HEK293T (cell line): Measurements from ENCODE around the gene THAP11.

ENCODE experiments used
- CTCF ChIA-PET: fragments of 350-600 bp; formaldehyde crosslinking; extraction: SDS; loops from one replicate; lab custom pipeline; 2021; ENCODE audit warnings: antibody characterized with exemption, inconsistent platforms; lab: Yijun Ruan, JAX
- POLR2A ChIA-PET: fragments of 350-600 bp; formaldehyde crosslinking; extraction: SDS; loops from one replicate; lab custom pipeline; 2020; ENCODE audit warnings: antibody characterized with exemption, inconsistent platforms; lab: Yijun Ruan, JAX
- DNase-seq: peaks from one replicate; pipeline ENCODE4 v3.0.0; 2012; ENCODE audit warnings: mixed read lengths; ENCODE audit errors: extremely low spot score
- ARNT ChIP-seq: fragments of 450-650 bp; IDR thresholded peaks from 2 replicates; pipeline ENCODE4 v1.6.1; 2017; ENCODE audit warnings: mild to moderate bottlenecking
- BHLHE40 ChIP-seq: fragments of 450-650 bp; IDR thresholded peaks from 2 replicates; pipeline ENCODE4 v1.6.1; 2016; ENCODE audit warnings: mild to moderate bottlenecking, moderate library complexity, borderline replicate concordance
- CTBP1 ChIP-seq: fragments of 450-650 bp; IDR thresholded peaks from 2 replicates; pipeline ENCODE4 v1.6.1; 2016; ENCODE audit warnings: borderline replicate concordance
- ELF4 ChIP-seq: fragments of 450-650 bp; IDR thresholded peaks from 2 replicates; pipeline ENCODE4 v1.6.1; 2017; ENCODE audit warnings: antibody characterized with exemption
- FOXA1 ChIP-seq: fragments of 450-650 bp; IDR thresholded peaks from 2 replicates; pipeline ENCODE4 v1.6.1; 2016; ENCODE audit warnings: mild to moderate bottlenecking
- FOXK2 ChIP-seq: fragments of 450-650 bp; IDR thresholded peaks from 2 replicates; pipeline ENCODE4 v1.6.1; 2016; ENCODE audit warnings: mild to moderate bottlenecking
- FOXM1 ChIP-seq: fragments of 450-650 bp; IDR thresholded peaks from 2 replicates; pipeline ENCODE4 v1.6.1; 2017; ENCODE audit warnings: mild to moderate bottlenecking, borderline replicate concordance
- HDGF ChIP-seq: fragments of 450-650 bp; IDR thresholded peaks from 2 replicates; pipeline ENCODE4 v1.6.1; 2017; ENCODE audit warnings: antibody characterized with exemption, borderline replicate concordance
- L3MBTL2 ChIP-seq: fragments of 450-650 bp; conservative IDR thresholded peaks from 2 replicates; pipeline ENCODE4 v1.6.1; 2016; ENCODE audit warnings: mild to moderate bottlenecking
- LEF1 ChIP-seq: fragments of 450-650 bp; IDR thresholded peaks from 2 replicates; pipeline ENCODE4 v1.6.1; 2017; ENCODE audit warnings: mild to moderate bottlenecking, borderline replicate concordance
- NFRKB ChIP-seq: fragments of 450-650 bp; IDR thresholded peaks from 2 replicates; pipeline ENCODE4 v1.6.1; 2016; ENCODE audit warnings: mild to moderate bottlenecking, moderate library complexity
- PKNOX1 ChIP-seq: fragments of 450-650 bp; IDR thresholded peaks from 2 replicates; pipeline ENCODE4 v1.6.1; 2016
- SP1 ChIP-seq: fragments of 450-650 bp; IDR thresholded peaks from 2 replicates; pipeline ENCODE4 v1.6.1; 2017
- SUZ12 ChIP-seq: fragments of 450-650 bp; IDR thresholded peaks from 2 replicates; pipeline ENCODE4 v1.6.1; 2016; ENCODE audit warnings: mild to moderate bottlenecking
- TARDBP ChIP-seq: fragments of 450-650 bp; IDR thresholded peaks from 2 replicates; pipeline ENCODE4 v1.6.1; 2016
- ZNF384 ChIP-seq: fragments of 450-650 bp; IDR thresholded peaks from 2 replicates; pipeline ENCODE4 v1.6.1; 2016

The THAP11 gene

GRCh38 chr16:67841816-67842508, at the start of gene THAP11:
Gene THAP11, plus strand, starts transcription at chr16:67842320. Its CDS starts 235 bp downstream, at chr16:67842555.
- DNase-seq, result peak; percentile 90
- peak; percentile 60 for TF ChIP-seq ELF4
- TF ChIP-seq FOXK2, result no peak
- TF ChIP-seq FOXA1, result no peak
- TF ChIP-seq FOXM1, result no peak
- POLR2A ChIA-PET, result no interaction called here
- CTCF ChIA-PET, result interaction anchor here (2.0 kb wide), 1 partner anchor 26 kb away, joined by 14 read pairs; no protein-coding TSS in a partner anchor

GRCh38 chr16:67796099-67796718, 45.9 kb upstream of the THAP11 start:
- CTCF ChIA-PET, result interaction anchor here (0.7 kb wide), 1 partner anchor 17 kb away, joined by 3 read pairs; no protein-coding TSS in a partner anchor
- no peak for DNase-seq
- TF ChIP-seq FOXA1, result no peak
- TF ChIP-seq ELF4, result no peak
- no peak for TF ChIP-seq L3MBTL2
- POLR2A ChIA-PET, result interaction anchor here (2.3 kb wide), 1 partner anchor 10 kb away, joined by 5 read pairs; the partner anchor contains the start of genes RANBP10 and TSNAXIP1

- no peak for TF ChIP-seq SUZ12
- no peak for TF ChIP-seq PKNOX1
- no peak for TF ChIP-seq TARDBP
- no peak for TF ChIP-seq FOXA1
- TF ChIP-seq SP1, result no peak
- no peak for TF ChIP-seq ZNF384
- TF ChIP-seq FOXK2, result no peak
- TF ChIP-seq L3MBTL2, result no peak
- TF ChIP-seq ARNT, result no peak
- TF ChIP-seq CTBP1, result no peak
- TF ChIP-seq HDGF, result no peak
- TF ChIP-seq LEF1, result no peak
- TF ChIP-seq NFRKB, result no peak
- TF ChIP-seq FOXM1, result no peak
- no peak for TF ChIP-seq BHLHE40
- no peak for TF ChIP-seq ELF4
- ChIA-PET CTCF (interaction anchor here (1.0 to 1.6 kb wide), 2 partner anchors 8 to 16 kb away, joined by 3 to 5 read pairs; no protein-coding TSS in a partner anchor), POLR2A (interaction anchor here (1.0 kb wide), 1 partner anchor 81 kb away, joined by 4 read pairs; the partner anchor contains the start of gene GFOD2)
- peak; percentile 2 for DNase-seq
Observed at GRCh38 chr16:67800338-67800926, 41.7 kb upstream of the THAP11 start.

- ChIA-PET POLR2A (interaction anchor here (1.0 kb wide), 1 partner anchor 82 kb away, joined by 4 read pairs; the partner anchor contains the start of gene GFOD2), CTCF (interaction anchor here (1.0 to 1.6 kb wide), 2 partner anchors 9 to 15 kb away, joined by 3 to 5 read pairs; no protein-coding TSS in a partner anchor)
- TF ChIP-seq LEF1 (no peak), SP1 (no peak), FOXA1 (no peak), PKNOX1 (no peak), NFRKB (no peak), ELF4 (no peak), ARNT (no peak), L3MBTL2 (no peak), TARDBP (no peak), BHLHE40 (no peak), CTBP1 (no peak), HDGF (no peak), FOXM1 (no peak), FOXK2 (no peak), ZNF384 (no peak)
- no peak for DNase-seq
Observed at GRCh38 chr16:67801241-67801640, 40.9 kb upstream of the THAP11 start.

GRCh38 chr16:67801883-67802282, 40.2 kb upstream of the THAP11 start:
- ChIA-PET POLR2A (interaction anchor here (1.2 kb wide), 1 partner anchor 63 kb away, joined by 3 read pairs; no protein-coding TSS in a partner anchor), CTCF (interaction anchor here (1.1 to 2.1 kb wide), 3 partner anchors 10 to 130 kb away, joined by 4 to 8 read pairs (median 5); no protein-coding TSS in a partner anchor)
- no peak for DNase-seq
- TF ChIP-seq TARDBP, result no peak
- no peak for TF ChIP-seq HDGF
- TF ChIP-seq FOXA1, result no peak
- TF ChIP-seq ARNT, result no peak
- no peak for TF ChIP-seq BHLHE40
- TF ChIP-seq FOXK2, result no peak
- no peak for TF ChIP-seq SP1
- no peak for TF ChIP-seq SUZ12

- DNase-seq, result no peak
- TF ChIP-seq NFRKB, result no peak
- no peak for TF ChIP-seq HDGF
- TF ChIP-seq LEF1, result no peak
- TF ChIP-seq ARNT, result no peak
- TF ChIP-seq BHLHE40, result no peak
- no peak for TF ChIP-seq TARDBP
- no peak for TF ChIP-seq SUZ12
- TF ChIP-seq PKNOX1, result no peak
- TF ChIP-seq FOXA1, result no peak
- TF ChIP-seq CTBP1, result no peak
- TF ChIP-seq SP1, result no peak
- TF ChIP-seq L3MBTL2, result no peak
- no peak for TF ChIP-seq ELF4
- TF ChIP-seq ZNF384, result no peak
- TF ChIP-seq FOXK2, result no peak
- ChIA-PET POLR2A (no interaction called here), CTCF (interaction anchor here (2.1 kb wide), 1 partner anchor 13 kb away, joined by 8 read pairs; no protein-coding TSS in a partner anchor)
Observed at GRCh38 chr16:67803894-67804293, 38.2 kb upstream of the THAP11 start.
